DMS153 treated with DMSO at 0.1 percent for 48 hours (cell line): ENCODE data around the gene CTSA.
A peak's percentile ranks its signal among the peaks of the same experiment; 100 is the strongest.
"Not testable (repeated sequence)": the region's sequence is repeated elsewhere in the genome, so short reads cannot be mapped to it uniquely, and the experiment has no call there.

Experiments
- DNase-seq: peaks from one replicate; lab custom pipeline; 2025; ENCODE audit not compliant: unreplicated experiment; lab: John Stamatoyannopoulos, UW

Gene CTSA

DNA sequence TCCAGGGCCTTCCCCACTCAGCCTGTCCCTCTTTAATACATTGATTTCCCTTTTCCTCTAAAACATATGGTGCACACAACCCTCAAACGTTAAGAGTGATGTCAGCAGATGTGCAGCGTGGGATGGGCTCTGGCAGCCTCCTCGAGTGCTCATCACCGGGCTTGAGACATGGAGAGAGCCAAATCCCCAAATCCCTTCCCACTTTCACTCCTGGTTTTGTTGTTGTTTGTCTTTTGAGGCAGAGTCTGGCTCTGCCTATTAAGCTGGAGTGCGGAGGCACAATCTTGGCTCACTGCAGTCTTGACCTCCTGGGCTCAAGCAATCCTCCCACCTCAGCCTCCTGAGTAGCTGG is 26.6 kb downstream of the CTSA start:
- DNase-seq, result no peak

DNA sequence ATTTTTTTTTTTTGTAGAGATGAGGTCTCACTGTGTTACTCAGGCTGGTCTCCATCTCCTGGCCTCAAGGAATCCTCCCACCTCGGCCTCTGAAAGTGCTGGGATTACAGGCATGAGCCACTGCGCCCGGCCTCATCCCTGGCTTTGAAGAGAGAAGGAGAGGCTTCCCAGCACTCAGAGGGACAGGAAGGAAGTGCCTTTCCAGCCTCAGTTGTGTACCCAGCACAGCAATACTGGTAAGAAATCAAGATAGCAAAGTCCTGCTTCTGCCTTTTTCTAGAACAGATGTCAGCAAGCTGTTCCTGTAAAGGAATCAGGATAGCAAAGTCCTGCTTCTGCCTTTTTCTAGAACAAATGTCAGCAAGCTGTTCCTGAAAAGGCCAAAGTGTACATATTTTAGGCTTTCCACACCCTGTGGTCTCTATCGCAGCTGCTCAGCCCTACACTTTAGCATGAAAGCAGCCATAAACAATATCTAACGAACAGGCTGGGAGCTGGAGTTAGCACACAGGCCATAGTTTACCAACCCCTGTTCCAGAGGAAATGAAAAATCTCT is 27.1 kb downstream of the CTSA start:
- DNase-seq, result no peak

DNA sequence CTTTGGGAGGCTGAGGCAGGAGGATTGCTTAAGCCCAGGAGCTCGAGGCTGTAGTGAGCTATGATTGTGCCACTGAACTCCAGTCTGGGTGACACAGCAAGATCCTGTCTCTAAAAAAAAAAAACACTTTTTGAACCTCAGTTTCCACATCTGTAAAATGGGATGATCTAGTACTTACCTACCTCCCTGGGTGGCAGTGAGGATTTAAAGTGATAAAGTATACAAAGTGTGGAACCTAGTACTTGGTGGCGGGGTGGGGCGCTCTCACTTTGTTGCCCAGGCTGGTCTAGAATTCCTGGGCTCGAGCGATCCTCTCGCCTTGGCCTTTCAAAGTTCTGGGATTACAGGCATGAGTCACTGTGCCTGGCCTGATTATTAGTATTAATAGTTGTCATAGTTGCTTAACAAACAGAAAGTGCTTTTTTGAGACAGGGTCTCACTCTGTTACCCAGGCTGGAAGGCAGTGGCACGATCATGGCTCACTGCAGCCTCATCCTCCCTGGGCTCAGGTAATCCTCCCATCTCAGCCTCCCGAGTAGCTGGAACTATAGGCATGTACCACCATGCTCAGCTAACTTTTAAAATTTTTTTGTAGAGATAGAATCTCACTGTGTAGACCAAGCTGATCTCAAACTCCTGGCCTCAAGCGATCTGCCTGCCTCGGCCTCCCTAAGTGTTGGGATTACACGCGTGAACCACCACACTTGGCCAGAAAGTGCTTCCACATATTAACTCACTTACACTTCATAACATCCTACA is 27.8 kb downstream of the CTSA start:
- DNase-seq, result no peak

- no peak for DNase-seq
Observed at GRCh38 chr20:45919542-45920399, 28.6 kb downstream of the CTSA start.

DNA sequence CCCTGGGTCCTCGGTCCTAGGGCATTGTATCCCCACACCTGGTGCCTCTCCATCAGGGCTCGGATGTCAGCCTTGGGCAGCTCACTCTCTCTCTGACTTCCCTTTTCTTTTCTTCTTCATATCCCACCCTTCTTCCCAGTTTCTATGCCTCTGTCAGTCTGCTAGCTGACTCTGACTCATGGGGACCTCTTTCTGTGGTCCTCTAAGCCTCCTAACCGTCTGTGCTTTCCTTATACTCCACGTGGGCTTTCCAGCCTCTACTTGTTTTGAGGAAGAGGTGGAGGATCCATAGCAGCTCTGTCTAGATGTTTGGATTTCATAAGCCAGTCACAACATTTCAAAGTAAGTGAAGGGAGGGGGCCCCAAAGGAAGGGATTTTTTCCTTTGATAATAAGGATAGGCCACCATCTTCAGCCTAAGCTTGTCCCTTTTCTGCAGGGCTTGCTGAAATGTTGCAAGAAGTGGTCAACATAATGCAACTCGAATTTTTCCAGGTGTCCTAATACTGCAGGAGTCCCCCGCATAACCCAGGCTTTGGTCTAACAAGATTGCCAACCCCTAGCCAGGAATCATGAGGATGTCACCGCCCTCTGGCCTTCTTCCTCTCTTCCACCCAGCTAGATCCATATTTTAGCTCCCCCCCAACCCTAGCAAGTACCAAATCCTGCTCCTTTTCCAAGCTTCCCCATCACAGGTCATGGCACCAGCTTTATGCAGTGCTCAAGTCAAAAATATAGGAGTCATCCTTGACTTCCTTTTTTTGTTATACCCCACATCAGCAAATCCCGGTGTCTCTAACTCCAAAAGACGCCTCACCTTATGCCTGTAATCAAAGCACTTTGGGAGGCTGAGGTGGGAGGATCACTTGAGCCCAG is 29.6 kb downstream of the CTSA start:
- no peak for DNase-seq

DNA sequence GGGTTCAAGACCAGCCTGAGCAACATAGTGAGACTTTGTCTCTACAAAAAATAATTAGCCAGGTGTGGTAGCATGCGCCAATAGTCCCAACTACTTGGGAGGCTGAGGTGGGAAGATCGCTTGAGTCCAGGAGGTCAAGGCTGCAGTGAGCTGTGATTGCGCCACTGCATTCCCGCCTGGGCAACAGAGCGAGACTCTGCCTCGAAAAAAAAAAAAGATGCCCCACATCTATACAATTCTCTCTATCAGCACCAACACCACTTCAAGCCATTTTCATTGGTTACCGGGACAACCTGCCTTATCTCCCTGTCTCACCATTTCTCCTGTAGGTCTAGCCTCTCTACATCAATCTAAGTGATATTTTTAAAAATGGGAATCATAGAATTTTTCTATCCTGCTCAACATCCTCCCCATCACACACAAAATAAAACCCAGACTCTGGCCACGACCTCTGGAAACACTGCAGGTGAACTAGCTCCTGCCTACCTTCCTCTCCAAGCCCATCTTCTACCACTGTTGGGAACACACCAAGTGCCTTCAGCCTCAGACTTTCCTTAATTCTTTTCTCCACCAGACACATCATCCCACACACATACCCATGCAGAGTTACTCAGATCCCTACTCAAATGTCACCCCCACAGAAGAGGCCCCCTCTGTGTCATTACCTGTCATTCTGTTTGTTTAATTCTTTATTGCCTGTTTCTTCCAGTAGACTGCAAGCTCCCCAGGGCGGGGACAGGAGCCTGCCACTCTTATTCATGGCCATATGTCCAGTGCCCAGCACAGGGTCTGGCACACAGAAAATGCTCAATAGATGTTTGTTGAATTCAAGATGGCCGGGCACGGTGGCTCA is 30.4 kb downstream of the CTSA start:
- DNase-seq, result no peak

- DNase-seq, result no peak
Observed at GRCh38 chr20:45924391-45925261, 33.5 kb downstream of the CTSA start.

GRCh38 chr20:45925821-45926506 is 34.8 kb downstream of the CTSA start:
- DNase-seq, result no peak

DNA sequence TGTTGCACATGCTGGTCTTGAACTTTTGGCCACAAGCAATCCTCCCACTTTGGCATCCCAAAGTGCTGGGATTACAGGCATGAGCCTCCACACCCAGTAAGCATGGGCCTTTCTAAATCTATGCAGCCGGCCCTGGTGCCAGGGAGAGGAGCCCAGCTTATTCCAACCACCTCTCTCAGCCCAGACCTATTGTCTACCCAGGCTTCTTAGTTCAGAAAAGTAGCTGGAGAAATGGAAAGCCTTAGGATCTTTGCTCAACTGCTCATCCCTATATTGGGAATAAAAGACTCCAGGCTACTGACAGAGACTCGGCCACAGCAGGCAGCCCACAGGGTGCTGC is 35.6 kb downstream of the CTSA start:
- DNase-seq, result no peak

GRCh38 chr20:45927071-45927878 is 36.1 kb downstream of the CTSA start:
- DNase-seq, result no peak

- DNase-seq, result not testable (repeated sequence)
Observed at GRCh38 chr20:45931680-45932079, 40.5 kb downstream of the CTSA start.

GRCh38 chr20:45933266-45934045 is 42.3 kb downstream of the CTSA start:
- peak; percentile 84 for DNase-seq

DNA sequence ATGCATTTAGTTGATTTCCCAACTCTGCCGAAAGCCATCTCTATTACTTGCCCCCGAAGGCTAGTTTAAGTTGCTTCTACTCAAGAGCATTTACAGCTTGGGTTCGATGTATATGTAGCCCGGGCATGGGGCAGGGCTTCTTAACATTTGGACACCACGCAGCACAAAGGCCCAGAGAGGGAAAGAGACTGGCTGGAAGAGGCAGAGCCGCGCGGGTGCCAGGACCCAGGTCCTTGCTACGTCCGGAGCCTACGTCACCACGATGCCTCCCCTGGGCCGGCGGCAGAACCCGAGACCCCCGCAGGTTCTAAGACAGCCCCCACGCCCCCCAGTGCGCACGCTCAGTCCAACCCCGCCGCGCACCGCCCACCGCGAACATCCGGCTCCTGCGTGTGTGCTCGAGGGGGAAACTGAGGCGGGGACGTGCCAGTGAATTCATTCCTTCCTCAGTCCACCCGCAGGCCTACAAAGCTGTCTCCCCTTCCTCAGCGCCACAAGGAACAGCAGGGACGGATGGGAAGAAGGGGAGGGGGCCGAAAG is 43.0 kb downstream of the CTSA start:
- DNase-seq, result no peak

DNA sequence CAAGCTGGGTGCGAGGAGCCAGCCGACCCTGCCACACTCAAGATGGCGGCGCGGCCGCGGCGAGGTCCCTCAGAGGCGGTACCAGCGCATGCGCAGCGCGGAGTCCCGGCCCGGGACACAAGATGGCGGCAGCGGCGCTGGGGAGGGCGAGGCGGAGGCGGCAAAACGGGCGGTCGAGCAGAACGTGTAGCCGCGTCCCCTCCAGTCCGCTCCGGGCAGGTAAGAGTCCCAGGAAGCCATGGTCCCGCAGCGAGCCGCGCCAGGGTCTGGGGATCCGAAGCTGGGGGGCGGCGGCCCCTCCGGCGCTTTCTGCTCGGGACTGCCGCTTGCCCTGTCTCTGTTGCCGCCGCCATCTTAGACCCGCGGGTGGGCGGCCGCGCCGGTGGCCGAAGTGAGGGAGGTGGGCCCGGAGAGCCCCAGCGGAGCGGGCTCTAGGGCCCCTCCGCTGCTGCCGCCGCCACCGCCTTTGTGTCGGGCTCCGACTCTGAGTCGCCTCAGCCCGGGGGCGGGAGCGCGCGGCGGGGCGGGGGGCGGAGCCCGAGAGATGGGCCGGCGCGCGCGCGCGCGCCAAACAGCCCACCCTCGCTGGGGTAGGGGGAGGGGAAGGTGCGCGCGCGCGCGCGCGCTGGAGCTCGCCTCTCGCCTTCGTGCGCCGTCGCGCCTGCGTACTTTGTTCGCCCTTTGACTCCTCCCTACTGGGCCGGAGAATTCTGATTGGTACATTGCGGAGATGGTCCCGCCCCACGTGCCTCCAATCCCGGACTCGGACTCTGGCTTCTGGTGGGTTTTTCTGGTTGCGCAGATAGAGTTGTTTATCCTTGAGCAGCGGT is 43.7 kb downstream of the CTSA start, which contains the start of gene PCIF1:
Gene PCIF1, plus strand, starts transcription at position 98 of the 830 bp plus-strand sequence. CDS start 4,317 bp downstream, outside the sequence.
- DNase-seq, result peak; percentile 87

GRCh38 chr20:45935416-45936046 is 44.4 kb downstream of the CTSA start:
- DNase-seq, result no peak
